OCI-LY1 (cell line): Measurements from ENCODE around the gene CASP9.
"Not testable (repeated sequence)": the region's sequence is repeated elsewhere in the genome, so short reads cannot be mapped to it uniquely, and the experiment has no call there.

Source experiments
- EZH2 ChIP-seq: fragments of 200-600 bp; sonication (generic), shearing (Covaris generic); IDR thresholded peaks from 2 replicates; pipeline ENCODE4 v1.8.0; 2017; ENCODE audit warnings: borderline replicate concordance, mixed run types, mild to moderate bottlenecking, antibody characterized with exemption, low read length, moderate library complexity, mixed read lengths
- TF ChIP-seq, protein P1 (sequence below): fragments of 200-600 bp; sonication (generic), shearing (Covaris generic); IDR thresholded peaks from 2 replicates; pipeline ENCODE4 v1.5.1; 2017; ENCODE audit warnings: mild to moderate bottlenecking, antibody characterized with exemption, low read length, moderate library complexity, mixed read lengths

GRCh38 chr1:15482983-15483543 lies 41.0 kb downstream of the CASP9 start:
- TF ChIP-seq EZH2 = not testable (repeated sequence)
- TF ChIP-seq, protein P1, sequence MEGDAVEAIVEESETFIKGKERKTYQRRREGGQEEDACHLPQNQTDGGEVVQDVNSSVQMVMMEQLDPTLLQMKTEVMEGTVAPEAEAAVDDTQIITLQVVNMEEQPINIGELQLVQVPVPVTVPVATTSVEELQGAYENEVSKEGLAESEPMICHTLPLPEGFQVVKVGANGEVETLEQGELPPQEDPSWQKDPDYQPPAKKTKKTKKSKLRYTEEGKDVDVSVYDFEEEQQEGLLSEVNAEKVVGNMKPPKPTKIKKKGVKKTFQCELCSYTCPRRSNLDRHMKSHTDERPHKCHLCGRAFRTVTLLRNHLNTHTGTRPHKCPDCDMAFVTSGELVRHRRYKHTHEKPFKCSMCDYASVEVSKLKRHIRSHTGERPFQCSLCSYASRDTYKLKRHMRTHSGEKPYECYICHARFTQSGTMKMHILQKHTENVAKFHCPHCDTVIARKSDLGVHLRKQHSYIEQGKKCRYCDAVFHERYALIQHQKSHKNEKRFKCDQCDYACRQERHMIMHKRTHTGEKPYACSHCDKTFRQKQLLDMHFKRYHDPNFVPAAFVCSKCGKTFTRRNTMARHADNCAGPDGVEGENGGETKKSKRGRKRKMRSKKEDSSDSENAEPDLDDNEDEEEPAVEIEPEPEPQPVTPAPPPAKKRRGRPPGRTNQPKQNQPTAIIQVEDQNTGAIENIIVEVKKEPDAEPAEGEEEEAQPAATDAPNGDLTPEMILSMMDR = not testable (repeated sequence)
